ENCODE data around the gene CNTNAP3B.
"Not testable (repeated sequence)": the region's sequence is repeated elsewhere in the genome, so short reads cannot be mapped to it uniquely, and the experiment has no call there.

The CNTNAP3B gene

GRCh38 chr9:42129073-42129729, at the start of gene CNTNAP3B:
Gene CNTNAP3B (minus strand): TSS chr9:42129426. CDS start chr9:42129094, 332 bp downstream.
- not testable (repeated sequence) for DNase-seq (ENCODE audit: low read depth, low spot score); H3K27ac ChIP-seq

GRCh38 chr9:42160299-42160698, 31.1 kb upstream of the CNTNAP3B start:
- H3K27ac ChIP-seq; DNase-seq (ENCODE audit: low read depth, low spot score): not testable (repeated sequence)

- DNase-seq (ENCODE audit: low read depth, low spot score); H3K27ac ChIP-seq: not testable (repeated sequence)
These were observed 2.0 kb downstream of the CNTNAP3B start for GRCh38 chr9:42127056-42127841.

- not testable (repeated sequence) for H3K27ac ChIP-seq; DNase-seq (ENCODE audit: low read depth, low spot score)
These were observed 8.2 kb downstream of the CNTNAP3B start for GRCh38 chr9:42121007-42121406.

- DNase-seq (ENCODE audit: low read depth, low spot score); H3K27ac ChIP-seq: not testable (repeated sequence)
These were observed 33.3 kb downstream of the CNTNAP3B start for GRCh38 chr9:42095929-42096328.

GRCh38 chr9:42084559-42084952, 44.7 kb downstream of the CNTNAP3B start:
- not testable (repeated sequence) for H3K27ac ChIP-seq; DNase-seq (ENCODE audit: low read depth, low spot score)

GRCh38 chr9:42083877-42084558, 45.2 kb downstream of the CNTNAP3B start:
- DNase-seq (ENCODE audit: low read depth, low spot score); H3K27ac ChIP-seq: not testable (repeated sequence)

GRCh38 chr9:42080376-42080775, 48.9 kb downstream of the CNTNAP3B start:
- DNase-seq (ENCODE audit: low read depth, low spot score); H3K27ac ChIP-seq: not testable (repeated sequence)

GRCh38 chr9:42074868-42075267, 54.4 kb downstream of the CNTNAP3B start:
- H3K27ac ChIP-seq; DNase-seq (ENCODE audit: low read depth, low spot score): not testable (repeated sequence)

GRCh38 chr9:42071026-42071425, 58.2 kb downstream of the CNTNAP3B start:
- not testable (repeated sequence) for H3K27ac ChIP-seq; DNase-seq (ENCODE audit: low read depth, low spot score)

- not testable (repeated sequence) for H3K27ac ChIP-seq; DNase-seq (ENCODE audit: low read depth, low spot score)
These were observed 59.0 kb downstream of the CNTNAP3B start for GRCh38 chr9:42070035-42070799.

- H3K27ac ChIP-seq; DNase-seq (ENCODE audit: low read depth, low spot score): not testable (repeated sequence)
These were observed 75.4 kb downstream of the CNTNAP3B start for GRCh38 chr9:42053874-42054273.

- DNase-seq (ENCODE audit: low read depth, low spot score); H3K27ac ChIP-seq: not testable (repeated sequence)
These were observed 78.5 kb downstream of the CNTNAP3B start for GRCh38 chr9:42050701-42051100.

- H3K27ac ChIP-seq; DNase-seq (ENCODE audit: low read depth, low spot score): not testable (repeated sequence)
These were observed 84.7 kb downstream of the CNTNAP3B start for GRCh38 chr9:42044422-42045010.

- not testable (repeated sequence) for DNase-seq (ENCODE audit: low read depth, low spot score); H3K27ac ChIP-seq
These were observed 95.7 kb downstream of the CNTNAP3B start for GRCh38 chr9:42033541-42033940.

GRCh38 chr9:42020639-42021038, 108.6 kb downstream of the CNTNAP3B start:
- H3K27ac ChIP-seq; DNase-seq (ENCODE audit: low read depth, low spot score): not testable (repeated sequence)

GRCh38 chr9:42018220-42018922, 110.9 kb downstream of the CNTNAP3B start:
- DNase-seq (ENCODE audit: low read depth, low spot score); H3K27ac ChIP-seq: not testable (repeated sequence)

GRCh38 chr9:42014317-42014716, 114.9 kb downstream of the CNTNAP3B start:
- H3K27ac ChIP-seq, result not testable (repeated sequence)

GRCh38 chr9:41991607-41992006, 137.6 kb downstream of the CNTNAP3B start:
- not testable (repeated sequence) for H3K27ac ChIP-seq

More at GRCh38 chr9:42014317-42014716, 114.9 kb downstream of the CNTNAP3B start:
- not testable (repeated sequence) for DNase-seq (ENCODE audit: low read depth, low spot score)

More at GRCh38 chr9:41991607-41992006, 137.6 kb downstream of the CNTNAP3B start:
- not testable (repeated sequence) for DNase-seq (ENCODE audit: low read depth, low spot score)

All from epithelial cell of prostate (primary cell).